Lung (tissue), 12 donors: ENCODE measurements around the gene KLHL30. TPM values are rescaled to one million over a fixed set of nuclear protein-coding genes. Genes with fewer than 3 reads are reported as not detected.

Source experiments
- ATAC-seq: fragments of 200-7000 bp; cut with Tn5 transposase; one replicate; pipeline ENCODE4 v1.9.1; 2020; ENCODE audit warnings: moderate number of reproducible peaks; ENCODE audit not compliant: insufficient read depth, low FRiP score
- DNase-seq, 3 donors: peaks; one replicate each; pipeline ENCODE4 v3.0.0-alpha.2; 2013 to 2017
- H3K27ac ChIP-seq, 2 donors: one replicate each; pipeline ENCODE4 v1.5.1; 2013; ENCODE audit warnings: mild to moderate bottlenecking in 2 of 2, moderate library complexity in 2 of 2, control low read depth in 1 of 2, inconsistent platforms in 1 of 2, low read depth in 1 of 2, low read length in 1 of 2
- H3K27me3 ChIP-seq, 3 donors: one replicate each; pipeline ENCODE4 v1.5.1; 2013; ENCODE audit warnings: low read length in 2 of 3; ENCODE audit not compliant: control insufficient read depth in 3 of 3, insufficient read depth in 3 of 3
- H3K36me3 ChIP-seq, 4 donors: one replicate each; pipeline ENCODE4 v1.5.1; 2013; ENCODE audit warnings: low read length in 4 of 4, mild to moderate bottlenecking in 1 of 4, moderate library complexity in 1 of 4; ENCODE audit not compliant: control insufficient read depth in 4 of 4, insufficient read depth in 4 of 4
- H3K4me1 ChIP-seq, 5 donors: one replicate each; pipeline ENCODE4 v1.5.1; 2013; ENCODE audit warnings: low read length in 5 of 5, mild to moderate bottlenecking in 2 of 5, moderate library complexity in 1 of 5; ENCODE audit not compliant: control insufficient read depth in 5 of 5, insufficient read depth in 5 of 5
- H3K4me3 ChIP-seq: one replicate; pipeline ENCODE4 v1.5.1; 2013; ENCODE audit warnings: mild to moderate bottlenecking, control low read depth, moderate library complexity
- H3K9ac ChIP-seq, 2 donors: one replicate each; pipeline ENCODE4 v1.5.1; 2013; ENCODE audit warnings: low read length in 2 of 2, control low read depth in 1 of 2; ENCODE audit not compliant: insufficient read depth in 1 of 2
- H3K9me3 ChIP-seq, 4 donors: one replicate each; pipeline ENCODE4 v1.5.1; 2013; ENCODE audit warnings: low read length in 3 of 4, mild to moderate bottlenecking in 1 of 4, moderate library complexity in 1 of 4; ENCODE audit not compliant: control insufficient read depth in 4 of 4, insufficient read depth in 3 of 4
- CTCF ChIP-seq: IDR thresholded peaks from 2 replicates; pipeline ENCODE4 v1.5.1; 2012; ENCODE audit warnings: mild to moderate bottlenecking; ENCODE audit errors: control extremely low read depth, extremely low read depth
- WGBS, 2 donors: extraction: QIAGEN DNeasy Blood & Tissue Kit; methylation state at CpG; one replicate each; pipeline ENCODE4 v1.1.7; 2013; 5-methylcytosine and 5-hydroxymethylcytosine counted together
- polyA plus RNA-seq, 2 donors: library from polyadenylated mRNA; stranded (reverse); fragments of 200-250 nt; gene quantifications; one replicate each; pipeline ENCODE4 v1.2.1, GENCODE V29; 2013
- total RNA-seq, 2 donors: library from RNA; depleted of rRNA in 1 of 2; stranded (reverse); fragments of >200 nt in 1 of 2; gene quantifications; one replicate each; pipeline ENCODE4 v1.2.1, GENCODE V29; 2014 to 2021
- donor health status: control.
- donor health status: control.
- donor health status: Bipolar disorder and iron deficiency.
- donor health status: healthy.
- donor health status: DM: yes; HTN: yes; CAD: no.

Gene KLHL30
- total and polyA plus RNA-seq, 4 donors, result 0.18 to 2.1 (median 0.39) TPM

- peaks cover 0 to 8% (median 0%) of the 10 kb centered on the region in 4 donors for H3K36me3 ChIP-seq
- ATAC-seq (no peak), DNase-seq (no peak)
- H3K4me3 ChIP-seq, result no peak overlapping the region
- no peak overlapping the region for H3K9ac ChIP-seq
- no peaks in the 10 kb centered on the region for H3K9me3 ChIP-seq
- H3K27me3 ChIP-seq, result no peaks in the 10 kb centered on the region
- no peak overlapping the region for H3K27ac ChIP-seq
- 82 to 84% methylated on average over 7 of the region's 7 CpGs for WGBS, 2 donors
- H3K4me1 ChIP-seq, result peaks cover 0 to 3% (median 0%) of the 10 kb centered on the region in 5 donors
- no peak for TF ChIP-seq CTCF
Measured at GRCh38 chr2:238095143-238095542, 43.3 kb upstream of the KLHL30 start.

- Histone ChIP-seq H3K4me3 (no peak overlapping the region), H3K27ac (no peak overlapping the region), H3K9ac (no peak overlapping the region), H3K36me3 (peaks cover 0 to 6% (median 0%) of the 10 kb centered on the region in 4 donors), H3K27me3 (no peaks in the 10 kb centered on the region), H3K9me3 (no peaks in the 10 kb centered on the region), H3K4me1 (peaks cover 0 to 3% (median 0%) of the 10 kb centered on the region in 5 donors)
- no peak for DNase-seq
- no peak for TF ChIP-seq CTCF
- WGBS, 2 donors, result 92 to 93% methylated on average over 20 to 22 of the region's 22 CpGs
- ATAC-seq, result no peak
Measured at GRCh38 chr2:238096311-238097011, 42.0 kb upstream of the KLHL30 start.

GRCh38 chr2:238097201-238097987, 41.1 kb upstream of the KLHL30 start:
- Histone ChIP-seq H3K4me1 (peaks cover 0 to 3% (median 0%) of the 10 kb centered on the region in 5 donors), H3K27ac (no peak overlapping the region), H3K9me3 (no peaks in the 10 kb centered on the region), H3K36me3 (peaks cover 0 to 2% (median 0%) of the 10 kb centered on the region in 4 donors), H3K27me3 (no peaks in the 10 kb centered on the region), H3K9ac (no peak overlapping the region), H3K4me3 (no peak overlapping the region)
- no peak for ATAC-seq
- WGBS, 2 donors, result 90 to 92% methylated on average over 19 of the region's 19 CpGs
- DNase-seq, result no peak
- no peak for TF ChIP-seq CTCF
